IPS-NIHi11 (cell line): Measurements from ENCODE around the gene CDHR1.
"Not testable (repeated sequence)": the region's sequence is repeated elsewhere in the genome, so short reads cannot be mapped to it uniquely, and the experiment has no call there.

Experiments
- DNase-seq: peaks from one replicate; pipeline ENCODE4 v3.0.0; 2012; ENCODE audit warnings: mixed read lengths, low spot score

Gene CDHR1

DNA sequence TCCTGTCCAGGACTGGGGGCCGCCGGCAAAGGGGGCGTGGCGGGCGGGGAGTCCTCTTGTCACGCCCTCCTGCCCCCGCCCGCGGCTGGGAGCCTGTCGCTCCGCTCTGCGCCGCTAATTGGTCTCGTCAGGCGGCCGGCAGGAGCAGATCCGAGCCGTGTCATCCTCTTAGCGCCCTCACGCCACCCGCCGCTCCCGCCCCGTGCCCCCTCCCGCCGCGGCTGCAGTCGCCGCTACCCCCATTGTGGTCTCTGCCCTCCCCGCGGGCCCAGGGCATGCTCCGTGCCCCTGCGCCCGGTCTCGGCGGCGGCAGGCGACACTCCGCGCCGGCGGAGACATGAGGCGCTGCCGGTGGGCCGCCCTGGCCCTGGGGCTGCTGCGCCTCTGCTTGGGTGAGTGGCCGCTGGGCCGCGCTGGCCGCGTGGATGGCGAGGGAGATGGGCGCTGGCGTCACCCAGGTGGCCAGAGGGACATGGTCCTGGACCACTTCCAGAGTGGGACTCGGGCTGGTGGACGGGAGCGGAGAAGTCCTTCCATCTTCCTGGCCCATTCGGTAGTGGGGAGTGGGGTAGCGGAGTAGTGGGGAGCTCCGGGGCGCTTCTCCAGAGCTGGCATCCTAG lies at the start of gene CDHR1:
CDHR1 (plus strand) TSS at position 114 of the 620 bp plus-strand sequence; CDS start at position 338, 224 bp downstream.
- peak; percentile 84 for DNase-seq

DNA sequence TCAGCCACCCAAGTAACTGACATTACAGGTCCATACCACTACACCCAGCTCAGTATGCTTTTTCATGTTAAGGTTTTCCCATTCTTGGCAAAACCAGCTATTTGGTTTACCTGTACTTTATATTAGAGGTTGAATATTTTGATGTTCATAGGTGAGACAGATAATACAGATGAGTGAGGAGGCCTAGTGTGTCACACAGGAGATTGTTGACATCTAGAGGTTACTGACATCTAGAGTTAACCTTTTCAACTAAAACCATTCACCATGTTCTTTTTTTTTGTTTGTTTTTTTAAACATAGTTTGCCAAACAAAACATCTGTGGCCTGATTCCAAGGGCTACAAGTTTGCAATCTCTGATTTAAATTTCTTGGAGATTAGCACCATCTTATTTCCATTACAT lies 47.0 kb upstream of the CDHR1 start:
- DNase-seq, result no peak

DNA sequence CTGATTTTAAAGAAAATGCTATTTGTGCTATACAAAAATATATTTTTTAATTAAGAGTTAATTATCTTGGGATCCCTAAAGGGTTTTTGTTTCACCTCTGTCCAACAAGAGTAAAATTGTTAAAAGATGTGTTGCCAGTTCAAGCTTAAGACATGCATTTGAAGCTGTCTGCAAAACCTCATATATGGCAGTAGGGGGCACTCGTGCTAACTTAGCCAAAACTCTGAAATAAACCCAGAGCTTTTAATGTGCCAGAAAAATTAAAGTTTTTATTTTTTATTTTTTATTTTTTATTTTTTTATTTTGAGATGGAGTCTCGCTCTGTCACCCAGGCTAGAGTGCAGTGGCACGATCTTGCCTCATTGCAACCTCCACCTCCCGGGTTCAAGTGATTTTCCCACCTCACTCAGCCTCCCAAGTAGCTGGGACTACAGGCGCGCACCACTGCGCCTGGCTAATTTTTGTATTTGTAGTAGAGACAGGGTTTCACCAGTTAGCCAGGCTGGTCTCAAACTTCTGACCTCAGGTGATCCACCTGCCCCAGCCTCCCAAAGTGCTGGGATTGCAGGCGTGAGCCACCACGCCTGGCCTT lies 46.2 kb upstream of the CDHR1 start:
- peak; percentile 46 for DNase-seq

DNA sequence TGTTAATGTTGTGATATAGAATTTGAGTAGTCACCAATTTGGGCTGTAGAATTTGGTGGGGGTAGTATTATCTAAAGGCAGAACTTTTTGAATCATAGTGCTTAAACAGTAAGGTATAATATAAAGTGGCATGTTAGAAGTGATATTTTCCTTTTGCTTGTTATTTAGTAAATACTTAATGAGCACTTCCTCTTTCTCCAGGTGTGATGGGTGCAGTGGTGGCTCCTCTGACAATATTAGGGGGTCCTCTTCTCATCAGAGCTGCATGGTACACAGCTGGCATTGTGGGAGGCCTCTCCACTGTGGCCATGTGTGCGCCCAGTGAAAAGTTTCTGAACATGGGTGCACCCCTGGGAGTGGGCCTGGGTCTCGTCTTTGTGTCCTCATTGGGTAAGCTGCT lies 44.5 kb upstream of the CDHR1 start:
- DNase-seq, result no peak

DNA sequence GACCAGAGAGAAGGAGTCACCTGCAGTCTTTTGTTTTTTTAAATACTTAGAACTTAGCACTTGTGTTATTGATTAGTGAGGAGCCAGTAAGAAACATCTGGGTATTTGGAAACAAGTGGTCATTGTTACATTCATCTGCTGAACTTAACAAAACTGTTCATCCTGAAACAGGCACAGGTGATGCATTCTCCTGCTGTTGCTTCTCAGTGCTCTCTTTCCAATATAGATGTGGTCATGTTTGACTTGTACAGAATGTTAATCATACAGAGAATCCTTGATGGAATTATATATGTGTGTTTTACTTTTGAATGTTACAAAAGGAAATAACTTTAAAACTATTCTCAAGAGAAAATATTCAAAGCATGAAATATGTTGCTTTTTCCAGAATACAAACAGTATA lies 41.6 kb upstream of the CDHR1 start:
- DNase-seq, result no peak

DNA sequence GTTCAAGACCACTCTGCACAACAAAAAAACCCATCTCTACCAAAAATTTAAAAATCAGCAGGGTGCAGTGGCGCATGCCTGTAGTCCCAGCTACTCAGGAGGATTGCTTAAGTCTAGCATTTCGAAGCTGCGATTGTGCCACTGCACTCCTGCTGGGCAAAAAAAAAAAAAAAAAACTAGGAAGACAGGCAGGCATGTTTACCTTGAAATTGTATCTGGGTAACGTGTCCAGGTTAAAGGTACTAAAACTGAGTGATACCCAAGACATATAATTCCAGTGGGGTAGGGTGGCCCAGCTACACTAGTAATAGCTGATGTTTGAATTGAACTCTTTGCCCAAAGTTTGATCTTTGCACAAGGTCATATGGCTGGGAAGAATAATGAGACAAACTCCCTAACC lies 38.8 kb upstream of the CDHR1 start:
- DNase-seq, result no peak

DNA sequence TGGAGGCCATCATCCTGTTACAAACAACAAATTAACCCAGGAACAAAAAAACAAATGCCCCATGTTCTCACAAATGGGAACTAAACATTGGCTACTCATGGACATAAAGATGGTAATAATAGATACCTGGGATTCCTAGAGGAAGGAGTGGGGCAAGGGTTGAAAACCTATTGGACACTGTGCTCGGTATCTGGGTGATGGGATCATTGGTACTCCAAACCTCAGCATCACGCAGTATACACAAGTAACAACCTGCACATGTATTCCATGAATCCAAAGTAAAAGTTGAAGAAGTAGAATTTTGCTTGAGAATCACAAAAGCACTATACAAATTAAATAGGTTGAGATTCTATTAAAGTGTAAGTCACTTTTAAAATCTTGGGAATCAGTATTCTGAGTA lies 38.3 kb upstream of the CDHR1 start:
- DNase-seq, result no peak

DNA sequence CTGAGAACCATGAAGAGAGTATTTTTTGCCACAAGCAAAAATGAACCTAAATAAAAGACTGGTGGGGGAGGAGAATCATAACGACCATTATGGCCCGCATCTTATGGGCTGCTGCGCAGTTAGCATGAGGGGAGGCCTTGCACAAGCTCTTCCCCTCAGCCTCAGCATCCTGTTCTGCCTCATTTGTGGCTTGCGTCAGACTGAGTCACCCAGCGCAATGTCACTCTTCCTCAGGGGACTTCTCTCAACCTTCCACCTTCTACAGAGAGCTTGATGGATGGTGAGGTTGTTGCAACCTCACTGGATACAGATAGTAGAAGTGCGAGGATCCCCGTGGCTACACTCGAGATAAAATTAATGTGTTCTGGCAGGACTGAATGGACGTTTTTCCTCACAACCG lies 37.6 kb upstream of the CDHR1 start:
- no peak for DNase-seq

DNA sequence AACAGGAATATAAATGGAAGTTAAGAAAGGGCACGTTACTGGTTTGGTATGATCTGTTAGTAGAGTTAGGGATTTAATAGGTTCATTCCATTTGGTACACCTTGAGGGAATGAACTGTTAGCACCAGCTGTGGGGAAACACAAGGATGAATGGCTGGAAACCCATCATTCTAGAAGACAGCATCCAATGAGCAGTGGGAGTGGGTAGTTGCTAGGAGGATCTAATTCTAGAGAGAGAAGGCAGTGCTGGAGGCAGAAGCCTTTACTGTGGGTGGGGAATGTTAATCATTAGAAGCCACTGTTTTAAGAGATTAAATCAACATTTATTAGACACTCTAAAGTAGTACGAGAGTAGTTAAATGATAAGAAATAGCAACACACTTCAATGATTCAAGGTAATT lies 36.3 kb upstream of the CDHR1 start:
- DNase-seq, result no peak

DNA sequence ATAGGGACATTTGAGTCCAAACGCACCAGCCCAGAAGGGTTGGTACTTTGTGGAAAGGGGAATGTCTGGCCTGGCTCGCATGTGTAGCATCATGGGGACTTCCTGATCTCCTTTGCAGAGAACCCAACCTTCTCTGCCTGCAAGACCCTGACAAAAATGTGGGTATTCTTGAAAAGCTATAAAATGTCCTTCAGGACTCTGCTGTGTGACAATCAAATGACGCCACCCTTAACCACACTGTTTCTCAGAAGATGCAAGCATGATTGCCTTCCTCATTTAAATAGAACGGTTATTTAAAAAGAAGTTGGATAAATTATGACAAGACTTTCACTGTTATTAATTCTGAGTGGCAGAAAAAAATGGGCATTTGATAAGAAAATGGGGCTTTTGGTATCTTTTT lies 35.8 kb upstream of the CDHR1 start:
- no peak for DNase-seq

DNA sequence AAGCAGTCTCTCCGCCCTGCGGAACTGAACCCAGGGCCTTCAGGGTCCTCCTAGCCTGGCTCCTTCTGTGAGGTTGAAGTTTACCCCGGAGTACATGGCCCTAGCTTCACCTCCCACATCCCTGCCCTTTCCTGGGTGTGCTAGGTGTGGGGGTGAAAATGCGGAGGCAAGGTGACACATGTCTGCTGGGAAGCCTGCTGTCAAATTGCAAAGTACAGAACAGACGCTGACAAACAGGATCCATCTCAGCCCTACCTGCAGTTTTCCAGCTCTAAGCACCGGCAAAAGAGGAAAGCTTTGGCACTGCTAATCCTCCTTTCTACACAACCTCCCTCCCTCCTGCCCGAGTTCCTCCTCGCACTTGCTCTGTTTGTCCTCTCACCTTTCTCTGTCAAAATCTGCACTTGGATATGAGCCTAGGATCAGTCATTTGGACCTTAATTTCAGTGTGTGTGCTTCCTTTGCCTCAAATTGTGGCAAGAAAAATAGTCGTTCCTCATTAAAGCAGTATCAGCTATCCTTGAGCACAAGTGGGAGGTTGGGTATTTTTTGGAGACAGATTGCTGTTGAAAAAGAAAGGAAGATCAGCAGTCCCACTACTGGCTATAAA lies 35.2 kb upstream of the CDHR1 start:
- peak; percentile 26 for DNase-seq

DNA sequence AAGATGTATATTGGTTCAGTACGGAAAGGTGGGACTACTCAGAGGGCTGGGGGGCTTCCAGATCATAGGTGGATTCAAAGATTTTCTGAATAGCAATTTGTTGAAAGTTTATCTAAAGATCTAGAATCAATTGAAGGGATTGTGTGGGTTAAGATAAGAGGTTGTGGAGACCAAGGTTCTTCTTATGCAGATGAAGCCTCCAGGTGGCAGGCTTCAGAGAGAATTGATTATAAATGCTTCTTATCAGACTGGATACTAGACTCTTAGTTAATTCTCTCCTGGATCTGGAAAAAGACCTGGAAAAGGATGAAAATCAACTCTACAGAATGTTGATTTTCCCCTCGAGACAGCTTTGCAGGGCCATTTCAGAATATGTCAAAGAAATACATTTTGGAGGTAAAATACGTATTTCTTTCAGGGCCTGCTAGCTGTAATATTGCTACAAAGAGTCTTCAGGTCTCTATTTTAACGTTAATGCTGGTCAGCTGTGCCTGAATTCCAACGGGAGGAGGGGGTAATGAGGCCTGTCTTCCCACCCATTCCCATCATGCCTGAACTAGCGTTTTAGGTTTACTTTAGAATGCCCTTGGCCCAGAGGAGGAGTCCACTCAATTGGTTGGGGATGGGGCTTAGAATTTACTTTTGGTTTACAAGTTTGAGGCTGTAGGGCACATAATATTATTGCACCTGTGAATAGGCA lies 33.5 kb upstream of the CDHR1 start:
- DNase-seq, result no peak

DNA sequence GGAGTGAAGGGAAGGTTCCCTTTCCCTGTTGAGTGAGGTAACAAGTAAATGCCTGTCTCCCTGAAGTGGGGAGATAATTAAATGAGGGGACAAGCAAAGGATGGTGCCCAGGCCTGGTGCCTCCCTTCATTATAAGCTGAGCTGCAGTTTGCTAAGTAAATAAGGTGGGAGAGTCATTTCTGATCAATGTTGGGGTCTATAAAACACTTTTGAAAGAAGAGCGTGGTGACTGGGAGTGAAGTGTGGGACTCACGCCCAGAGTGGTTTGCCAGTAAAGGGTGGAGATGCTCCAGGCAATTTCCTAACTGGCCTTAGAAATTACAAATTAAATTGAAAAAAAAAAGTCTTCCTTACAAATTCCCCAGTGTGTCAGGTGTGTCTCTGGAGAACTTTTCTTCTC lies 30.3 kb upstream of the CDHR1 start:
- DNase-seq, result no peak

DNA sequence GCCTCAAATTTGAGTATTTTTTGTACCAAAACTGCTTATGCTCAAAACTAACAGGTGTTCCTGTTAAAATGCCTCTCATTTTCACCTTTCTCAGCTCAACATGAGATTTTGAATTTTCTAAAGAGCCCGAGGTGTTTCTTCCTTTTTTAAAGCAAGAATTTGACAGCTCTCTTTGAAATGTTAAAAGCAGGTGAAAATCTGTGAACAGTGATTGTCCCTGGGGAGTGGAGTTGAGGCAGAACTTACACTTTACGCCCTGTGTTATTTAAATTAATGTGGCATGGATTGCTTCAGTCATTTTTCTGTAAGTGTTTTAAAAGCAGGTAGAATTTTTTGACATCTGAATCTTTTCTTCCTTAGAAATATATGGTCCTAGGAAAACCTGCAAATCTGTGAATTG lies 29.9 kb upstream of the CDHR1 start:
- no peak for DNase-seq

DNA sequence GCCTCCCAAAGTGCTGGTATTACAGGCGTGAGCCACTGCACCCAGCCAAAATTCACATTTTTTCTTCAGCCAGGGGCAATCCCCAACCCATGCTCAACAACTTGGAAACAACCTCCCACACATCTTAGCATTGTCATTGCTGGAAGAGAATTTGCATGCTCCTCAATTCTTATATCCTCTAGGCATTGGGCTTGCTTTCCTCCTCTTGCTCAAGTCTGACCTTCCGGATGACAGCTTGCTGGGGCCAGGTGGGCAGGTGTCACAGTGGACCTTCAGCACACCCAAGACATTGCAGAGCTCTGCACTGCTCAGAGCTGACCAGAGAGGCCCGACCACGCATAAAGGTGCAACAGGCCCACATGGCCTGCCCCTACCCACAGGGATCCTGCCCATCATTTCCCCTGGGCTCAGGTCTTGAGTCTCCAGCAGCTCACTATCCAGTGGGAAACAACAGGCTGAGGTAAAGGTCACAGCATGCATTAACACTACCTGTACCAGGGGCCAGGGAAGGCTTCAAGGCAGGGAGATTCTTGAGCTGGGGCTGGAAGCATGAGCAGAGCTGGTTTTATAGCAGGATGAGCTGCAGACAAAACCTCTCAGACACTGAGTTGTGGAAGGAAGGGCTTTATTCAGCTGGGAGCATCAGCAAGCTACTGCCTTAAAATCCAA lies 27.6 kb upstream of the CDHR1 start:
- DNase-seq, result no peak

DNA sequence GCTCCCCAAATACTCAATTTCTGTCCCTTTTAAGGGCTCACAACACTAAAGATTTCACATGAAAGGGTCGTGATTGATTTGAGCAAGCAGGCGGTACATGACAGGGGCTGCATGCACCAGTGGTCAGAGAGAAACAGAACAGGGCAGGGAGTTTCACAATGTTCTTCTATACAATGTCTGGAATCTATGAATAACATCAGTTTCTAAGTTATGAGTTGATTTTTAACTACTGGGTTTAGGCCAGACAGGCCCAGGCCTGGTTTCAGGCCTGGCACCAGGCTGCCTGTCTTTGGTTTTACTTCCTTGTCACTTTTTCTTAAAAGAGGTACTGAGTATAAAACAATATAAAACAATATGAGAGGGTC lies 27.1 kb upstream of the CDHR1 start:
- DNase-seq, result not testable (repeated sequence)

DNA sequence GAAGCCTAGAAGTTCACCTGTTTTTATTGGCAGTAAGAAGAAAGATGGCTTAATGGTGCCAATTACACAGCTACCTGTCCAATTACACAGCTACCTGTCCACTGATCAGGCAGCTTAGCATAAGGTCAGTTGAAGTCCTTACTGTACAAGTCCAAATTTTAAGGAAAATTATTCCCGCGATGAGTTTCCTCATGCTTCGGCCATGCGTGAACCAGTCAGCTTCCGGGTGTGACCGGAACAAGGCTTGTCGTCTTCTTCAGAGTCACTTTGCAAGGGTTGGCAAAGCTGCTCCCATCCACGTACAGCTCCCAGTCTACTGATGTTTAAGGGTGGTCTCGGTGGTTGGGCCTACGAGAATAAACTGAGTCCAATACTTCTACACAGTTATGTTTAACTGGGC lies 26.0 kb upstream of the CDHR1 start:
- not testable (repeated sequence) for DNase-seq

DNA sequence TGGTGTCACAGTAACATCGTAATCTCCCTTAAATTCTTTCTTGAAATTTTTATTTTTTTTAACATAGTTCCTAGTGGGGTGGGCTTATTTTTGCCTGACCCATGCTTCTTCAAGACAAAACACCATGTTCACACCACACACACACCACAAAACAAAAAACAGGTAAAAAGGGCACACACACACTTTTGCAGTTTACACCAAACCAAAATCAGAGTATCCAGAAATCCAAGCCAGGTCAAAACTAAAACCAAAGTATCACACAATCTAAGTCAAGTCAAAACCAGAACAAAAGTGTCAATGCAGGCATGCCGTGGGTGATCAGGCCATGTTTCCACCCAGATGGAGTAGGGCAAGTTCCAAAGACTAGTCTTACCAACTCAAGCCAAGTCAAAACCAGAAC lies 23.1 kb upstream of the CDHR1 start:
- not testable (repeated sequence) for DNase-seq

DNA sequence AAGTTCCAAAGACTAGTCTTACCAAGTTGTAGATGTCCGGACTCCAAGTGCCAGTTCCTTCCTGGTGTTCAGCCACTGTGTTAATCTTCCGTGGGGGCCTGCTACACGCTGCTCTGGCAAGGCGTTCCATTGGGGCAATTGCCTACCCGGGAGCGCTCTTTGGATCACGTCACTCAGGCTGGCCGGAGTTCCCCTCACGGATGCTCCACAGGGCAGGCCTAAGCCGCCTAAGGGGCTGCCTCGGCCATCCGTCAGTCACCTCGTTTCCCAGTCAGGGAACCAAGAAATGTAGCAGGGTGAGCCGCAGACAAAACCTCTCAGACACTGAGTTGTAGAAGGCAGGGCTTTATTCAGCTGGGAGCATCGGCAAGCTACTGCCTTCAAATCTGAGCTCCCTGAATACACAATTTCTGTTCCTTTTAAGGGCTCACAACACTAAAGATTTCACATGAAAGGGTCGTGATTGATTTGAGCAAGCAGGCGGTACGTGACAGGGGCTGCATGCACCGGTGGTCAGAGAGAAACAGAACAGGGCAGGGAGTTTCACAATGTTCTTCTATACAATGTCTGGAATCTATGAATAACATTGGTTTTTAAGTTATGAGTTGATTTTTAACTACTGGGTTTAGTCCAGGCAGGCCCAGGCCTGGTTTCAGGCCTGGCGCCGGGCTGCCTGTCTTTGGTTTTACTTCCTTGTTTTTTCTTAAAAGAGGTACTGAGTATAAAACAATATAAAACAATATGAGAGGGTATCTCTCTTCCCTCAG lies 22.5 kb upstream of the CDHR1 start:
- DNase-seq, result not testable (repeated sequence)

DNA sequence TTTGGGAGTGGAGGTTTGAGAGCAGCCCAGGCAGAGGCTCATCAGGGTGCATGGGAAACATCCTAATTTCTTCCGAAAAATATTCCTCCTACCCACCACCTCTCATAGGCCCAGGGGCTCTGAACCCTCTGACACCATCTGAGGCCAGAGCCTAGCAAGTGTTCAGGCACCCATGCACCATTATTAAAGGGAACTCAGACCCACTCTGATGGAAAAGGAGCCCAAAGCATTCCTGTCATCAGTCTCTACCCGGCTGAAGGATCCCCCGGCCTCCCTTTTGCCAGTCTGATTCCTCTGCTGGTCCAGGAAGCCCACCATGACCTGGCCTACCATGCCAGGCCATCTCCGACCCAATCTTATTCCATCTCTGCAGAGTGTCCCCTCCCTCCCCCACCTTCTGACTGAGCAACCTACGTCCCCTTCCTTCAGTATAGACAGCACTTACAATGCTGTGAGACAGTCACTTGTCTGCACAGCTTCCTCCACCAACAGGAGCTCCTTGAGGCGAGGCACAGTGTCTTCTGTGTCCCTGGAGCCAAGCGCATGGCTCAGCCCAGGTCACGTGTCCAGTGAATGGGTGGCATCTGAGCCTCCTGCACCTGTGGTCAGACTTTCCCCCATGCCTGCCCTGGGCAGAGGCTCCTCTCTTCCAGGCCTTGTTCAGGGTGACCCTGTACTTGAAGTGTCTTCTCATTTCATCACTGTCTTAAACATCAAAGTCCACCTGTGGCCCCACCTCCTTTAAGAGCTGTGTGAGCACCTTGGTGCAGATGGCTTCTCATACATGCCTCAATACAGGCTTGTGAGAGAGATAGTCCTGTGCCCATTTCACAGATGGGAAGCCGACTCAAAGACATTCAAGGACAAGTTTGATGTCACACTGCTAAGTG lies 21.6 kb upstream of the CDHR1 start:
- no peak for DNase-seq

DNA sequence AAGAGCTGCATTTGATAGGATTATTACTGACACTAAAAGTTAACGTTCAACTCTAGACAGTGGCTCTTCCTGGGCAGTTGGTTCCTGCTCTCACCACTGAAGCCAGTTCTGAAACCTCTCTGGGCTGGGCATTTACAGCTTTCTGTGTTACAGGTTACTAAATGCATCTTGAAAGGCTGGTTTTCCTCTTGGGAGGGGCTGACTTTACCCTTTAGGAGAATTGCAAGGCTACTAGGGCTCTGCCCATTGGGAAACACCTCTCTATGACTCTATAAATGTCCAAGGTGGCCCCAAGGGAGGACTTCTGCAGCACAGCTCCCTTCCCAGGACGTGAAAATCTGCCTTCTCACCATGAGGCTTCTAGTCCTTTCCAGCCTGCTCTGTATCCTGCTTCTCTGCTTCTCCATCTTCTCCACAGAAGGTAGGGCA lies 20.8 kb upstream of the CDHR1 start, which contains the start of gene GPR15LG:
GPR15LG (plus strand) TSS at position 301 of the 429 bp plus-strand sequence; CDS start at position 352, 51 bp downstream.
- DNase-seq, result no peak
